GM12878 (cell line): ENCODE data around the gene TXN2.

Source experiments
- EZH2 ChIP-seq: IDR thresholded peaks from 2 replicates; pipeline ENCODE4 v1.6.1; 2012; ENCODE audit warnings: low read depth, mild to moderate bottlenecking, control low read depth, inconsistent platforms, low read length, borderline replicate concordance; ENCODE audit not compliant: control insufficient read depth
- POLR2A ChIP-seq: IDR thresholded peaks from 2 replicates; pipeline ENCODE4 v1.6.1; 2011; ENCODE audit warnings: low read depth, mild to moderate bottlenecking, low read length
- RELA ChIP-seq: fragments of 450-650 bp; IDR thresholded peaks from 2 replicates; pipeline ENCODE4 v1.8.0; 2014; ENCODE audit warnings: borderline replicate concordance; ENCODE audit not compliant: partially characterized antibody
- SRF ChIP-seq, 2 experiments: IDR thresholded peaks; 2 replicates each; pipeline ENCODE4 v1.6.1; 2011; ENCODE audit warnings: low read depth in 2 of 2, low read length in 2 of 2, mild to moderate bottlenecking in 1 of 2, moderate library complexity in 1 of 2
- TF ChIP-seq, protein P1 (sequence below): IDR thresholded peaks from 2 replicates; pipeline ENCODE4 v1.6.1; 2012; ENCODE audit warnings: low read depth, low read length, improper control_type of control experiment
- TF ChIP-seq, protein P2 (sequence below), 3 experiments: IDR thresholded peaks in 2 of 3; conservative IDR thresholded peaks in 1 of 3; 2 replicates each; pipeline ENCODE4 v1.5.1; 2011; ENCODE audit warnings: low read depth in 3 of 3, low read length in 3 of 3, mild to moderate bottlenecking in 3 of 3, control low read depth in 2 of 3, moderate library complexity in 2 of 3, inconsistent platforms in 1 of 3, mixed read lengths in 1 of 3; ENCODE audit not compliant: control insufficient read depth in 2 of 3, insufficient read depth in 1 of 3; ENCODE audit errors: extremely low read depth in 1 of 3

DNA sequence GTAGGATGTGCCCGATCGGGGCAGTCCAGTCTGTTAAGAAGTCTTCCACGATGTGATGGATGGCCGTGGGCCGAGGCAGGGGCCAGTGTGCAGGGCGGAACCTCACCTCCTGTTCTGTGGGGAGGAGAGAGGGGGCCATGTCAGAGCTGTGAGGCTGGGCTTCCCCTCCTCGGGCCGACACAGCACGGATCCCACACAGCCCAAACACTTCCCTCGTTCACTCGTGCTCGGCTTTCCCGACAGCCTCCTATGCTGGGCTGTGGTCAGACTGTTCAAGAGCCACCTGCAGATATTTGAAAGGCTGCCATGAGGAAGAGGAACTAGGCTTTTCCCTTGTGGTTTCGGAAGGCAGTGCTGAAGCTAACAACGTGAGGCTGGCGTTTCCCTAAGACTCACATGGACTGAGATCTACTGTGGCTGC, 12.3 kb upstream of the TXN2 start:
- TF ChIP-seq POLR2A (no peak), SRF (IDR thresholded peaks at IDR 0.05; ENCODE audit: low read depth in 2 of 2, low read length in 2 of 2) (no peak), RELA (no peak), EZH2 (no peak)
- TF ChIP-seq, protein P1, sequence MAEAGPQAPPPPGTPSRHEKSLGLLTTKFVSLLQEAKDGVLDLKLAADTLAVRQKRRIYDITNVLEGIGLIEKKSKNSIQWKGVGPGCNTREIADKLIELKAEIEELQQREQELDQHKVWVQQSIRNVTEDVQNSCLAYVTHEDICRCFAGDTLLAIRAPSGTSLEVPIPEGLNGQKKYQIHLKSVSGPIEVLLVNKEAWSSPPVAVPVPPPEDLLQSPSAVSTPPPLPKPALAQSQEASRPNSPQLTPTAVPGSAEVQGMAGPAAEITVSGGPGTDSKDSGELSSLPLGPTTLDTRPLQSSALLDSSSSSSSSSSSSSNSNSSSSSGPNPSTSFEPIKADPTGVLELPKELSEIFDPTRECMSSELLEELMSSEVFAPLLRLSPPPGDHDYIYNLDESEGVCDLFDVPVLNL, result no peak
- TF ChIP-seq, protein P2, sequence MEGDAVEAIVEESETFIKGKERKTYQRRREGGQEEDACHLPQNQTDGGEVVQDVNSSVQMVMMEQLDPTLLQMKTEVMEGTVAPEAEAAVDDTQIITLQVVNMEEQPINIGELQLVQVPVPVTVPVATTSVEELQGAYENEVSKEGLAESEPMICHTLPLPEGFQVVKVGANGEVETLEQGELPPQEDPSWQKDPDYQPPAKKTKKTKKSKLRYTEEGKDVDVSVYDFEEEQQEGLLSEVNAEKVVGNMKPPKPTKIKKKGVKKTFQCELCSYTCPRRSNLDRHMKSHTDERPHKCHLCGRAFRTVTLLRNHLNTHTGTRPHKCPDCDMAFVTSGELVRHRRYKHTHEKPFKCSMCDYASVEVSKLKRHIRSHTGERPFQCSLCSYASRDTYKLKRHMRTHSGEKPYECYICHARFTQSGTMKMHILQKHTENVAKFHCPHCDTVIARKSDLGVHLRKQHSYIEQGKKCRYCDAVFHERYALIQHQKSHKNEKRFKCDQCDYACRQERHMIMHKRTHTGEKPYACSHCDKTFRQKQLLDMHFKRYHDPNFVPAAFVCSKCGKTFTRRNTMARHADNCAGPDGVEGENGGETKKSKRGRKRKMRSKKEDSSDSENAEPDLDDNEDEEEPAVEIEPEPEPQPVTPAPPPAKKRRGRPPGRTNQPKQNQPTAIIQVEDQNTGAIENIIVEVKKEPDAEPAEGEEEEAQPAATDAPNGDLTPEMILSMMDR (IDR thresholded peaks at IDR 0.05 in 2 of 3, conservative IDR thresholded peaks at IDR 0.05 in 1 of 3; ENCODE audit: control insufficient read depth in 2 of 3, extremely low read depth in 1 of 3, insufficient read depth in 1 of 3, low read depth in 3 of 3, low read length in 3 of 3), result no peak
